HG03108 (cell line): ENCODE data around the gene CCDC15.

Experiments
- ATAC-seq: cut with Tn5 transposase; IDR thresholded peaks from one replicate; pipeline ENCODE4 v1.9.1; 2021; ENCODE audit warnings: moderate library complexity; ENCODE audit not compliant: unreplicated experiment

CCDC15 gene

DNA sequence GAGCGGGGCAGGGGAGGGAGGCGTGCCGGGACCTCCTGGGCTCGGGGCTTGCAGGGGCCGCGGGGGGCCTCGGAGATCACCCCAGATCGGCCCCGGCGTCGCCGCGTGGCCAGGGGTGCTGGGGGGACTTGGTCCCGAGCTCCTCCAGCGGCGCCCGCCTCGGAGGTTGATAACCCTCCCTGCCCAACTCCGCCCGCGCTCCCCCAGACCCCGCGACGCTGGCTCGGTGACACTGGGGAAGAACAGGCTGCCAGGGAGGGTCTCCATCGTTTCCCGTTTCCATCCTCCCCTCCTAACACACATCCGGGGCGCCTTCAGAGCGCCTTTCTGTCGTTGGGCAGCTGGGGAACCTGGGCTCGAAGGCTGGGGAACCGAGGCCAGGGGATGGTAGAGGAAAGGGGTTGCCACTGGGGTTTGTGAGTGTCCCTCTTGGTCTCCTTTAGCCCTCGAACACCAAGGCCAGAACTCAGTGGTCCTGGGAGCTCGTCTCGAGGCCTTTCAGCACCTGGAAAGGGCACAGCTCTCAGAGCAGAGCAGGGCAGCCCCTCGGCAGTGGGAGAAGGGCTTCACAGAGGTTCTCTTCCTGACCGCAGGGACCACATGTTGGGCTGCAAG is 109.5 kb downstream of the CCDC15 start:
- peak; percentile 9 for ATAC-seq

DNA sequence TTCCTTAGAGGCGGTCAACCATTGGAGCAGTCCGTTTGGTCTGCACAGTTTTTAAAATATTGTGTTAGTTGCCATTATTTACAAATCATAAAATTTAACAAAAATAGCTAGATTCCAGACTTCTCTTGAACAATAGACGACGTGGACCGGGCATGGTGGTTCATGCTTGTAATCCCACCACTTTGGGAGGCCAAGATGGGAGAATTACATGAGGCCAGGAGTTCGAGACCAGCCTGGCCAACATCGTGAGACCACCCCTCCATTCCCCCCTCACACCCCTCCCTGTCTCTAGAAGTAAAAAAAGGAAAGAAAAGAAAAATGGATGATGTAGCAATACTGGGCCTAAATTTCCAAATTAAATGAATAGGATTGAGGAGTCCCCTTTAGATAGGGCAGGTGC is 110.1 kb downstream of the CCDC15 start:
- ATAC-seq: no peak

DNA sequence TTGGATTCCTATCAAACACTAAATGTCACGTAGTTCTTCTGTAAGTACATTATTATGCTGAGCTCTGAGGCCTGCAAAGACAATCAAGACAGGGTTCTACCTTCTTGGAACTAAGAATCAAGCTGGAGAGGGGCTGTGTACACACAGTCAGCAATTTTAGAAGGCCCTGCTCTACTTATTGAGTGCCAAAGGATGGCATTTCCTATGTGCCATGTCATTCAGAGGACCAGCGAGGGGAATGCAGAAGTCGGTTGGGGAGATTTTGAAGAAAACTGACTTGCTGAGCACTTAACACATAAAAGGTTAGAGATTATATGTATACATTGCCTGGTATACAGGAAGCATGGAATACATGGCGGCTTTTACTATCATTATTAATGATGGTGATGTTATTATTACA is 114.4 kb downstream of the CCDC15 start:
- no peak for ATAC-seq

DNA sequence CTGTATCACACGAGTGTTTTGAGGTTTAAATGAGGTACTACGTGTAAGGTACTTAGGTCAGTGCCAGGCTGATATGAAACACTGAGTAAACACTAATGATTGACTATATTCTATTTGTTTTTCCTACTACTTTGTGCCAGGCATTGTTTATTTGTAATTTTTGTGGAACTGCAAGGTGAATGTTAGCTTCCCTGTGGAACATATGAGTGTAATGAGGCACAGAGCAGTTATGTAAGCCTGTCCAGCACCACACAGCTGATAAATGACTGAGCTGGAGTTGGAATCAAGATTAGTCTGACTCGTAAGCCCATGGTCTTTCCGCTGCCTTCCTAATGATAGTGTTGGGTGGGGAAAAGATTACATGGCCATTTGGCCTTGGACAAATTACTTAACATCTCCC is 115.0 kb downstream of the CCDC15 start:
- no peak for ATAC-seq

DNA sequence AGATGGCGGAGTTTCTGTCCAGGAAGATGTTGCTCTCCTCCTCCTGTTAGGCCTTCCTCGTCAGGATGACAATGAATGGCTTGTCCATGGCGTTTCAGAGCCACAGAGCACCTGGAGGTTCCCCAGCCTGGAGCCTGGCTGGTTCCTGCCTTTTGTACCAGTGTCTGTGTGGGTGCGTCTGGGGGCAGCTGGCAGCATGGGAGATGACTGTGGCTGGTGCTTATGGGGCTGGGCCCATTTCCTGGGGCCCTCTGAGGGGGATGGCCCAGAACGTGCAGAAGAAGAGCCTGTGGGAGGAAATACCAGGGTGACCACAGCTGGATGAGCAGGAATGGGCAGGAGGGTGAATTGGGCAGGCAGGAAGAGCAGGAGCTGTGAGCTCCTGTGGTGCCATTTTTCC is 115.8 kb downstream of the CCDC15 start:
- ATAC-seq: no peak

DNA sequence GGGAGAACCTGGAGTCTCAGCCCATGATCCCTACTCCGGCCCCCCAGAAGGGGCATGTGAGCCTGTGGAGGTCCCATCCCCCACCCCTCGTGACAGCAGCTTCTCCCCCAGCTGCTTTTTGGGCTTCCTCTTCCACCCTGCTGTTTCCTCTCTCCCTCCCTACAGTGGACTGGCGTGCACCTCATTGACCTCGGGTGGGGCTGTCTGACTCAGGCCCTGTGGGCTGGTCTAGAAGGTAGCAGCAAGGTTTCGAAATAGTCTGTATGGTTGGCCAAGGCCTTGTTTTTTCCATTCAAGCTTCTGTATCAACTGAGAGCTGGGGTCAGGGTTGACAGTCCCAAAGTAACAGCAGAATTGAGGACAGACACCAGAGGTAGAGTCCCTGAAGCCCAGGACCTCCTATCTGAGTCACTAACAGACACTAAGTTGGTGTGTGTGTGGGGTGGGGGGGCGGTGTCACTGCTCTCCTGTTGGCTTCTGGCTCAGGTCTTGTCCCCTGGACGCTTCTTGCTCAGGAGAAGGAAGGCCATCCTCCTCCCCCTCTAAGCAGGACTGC is 116.8 kb downstream of the CCDC15 start:
- ATAC-seq: peak; percentile 69

DNA sequence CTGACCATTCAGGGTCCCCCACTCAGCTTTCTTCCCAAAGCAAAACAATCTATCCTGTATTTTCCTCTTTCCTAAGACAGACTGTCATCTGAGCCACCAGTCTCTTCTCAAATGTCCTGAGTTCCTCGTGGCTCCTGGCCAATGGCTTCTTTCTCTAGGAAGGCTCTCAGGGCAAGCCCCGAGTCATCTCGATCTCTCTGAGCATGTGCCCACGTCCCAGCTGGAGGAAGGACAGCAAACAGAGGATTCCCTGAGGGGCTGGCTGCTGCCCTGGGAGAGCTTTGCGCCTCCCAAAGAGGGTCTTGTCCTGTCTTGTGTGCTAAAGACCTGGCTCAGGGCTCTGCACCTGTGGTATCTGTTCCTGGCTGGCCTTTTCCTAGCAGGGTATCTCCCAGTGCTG is 117.4 kb downstream of the CCDC15 start:
- ATAC-seq: no peak

DNA sequence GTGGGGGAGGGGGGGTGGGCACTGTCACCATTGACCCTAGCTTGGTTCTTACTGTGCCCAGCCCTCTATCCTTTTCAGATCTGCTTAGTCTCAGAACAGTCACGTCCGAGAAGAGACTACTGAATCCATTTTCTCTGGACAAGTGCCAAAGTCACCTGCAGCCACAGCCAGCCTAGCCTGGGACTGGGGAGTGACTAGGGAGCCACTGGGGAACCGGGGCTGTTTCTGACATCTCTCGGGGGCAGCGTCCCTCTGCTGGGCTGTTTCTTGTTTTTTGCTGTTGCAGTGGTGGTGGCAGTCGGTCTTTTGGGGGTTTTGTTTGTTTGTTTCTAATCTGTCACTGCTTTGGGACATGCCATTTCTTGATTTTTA is 117.8 kb downstream of the CCDC15 start:
- ATAC-seq: no peak

DNA sequence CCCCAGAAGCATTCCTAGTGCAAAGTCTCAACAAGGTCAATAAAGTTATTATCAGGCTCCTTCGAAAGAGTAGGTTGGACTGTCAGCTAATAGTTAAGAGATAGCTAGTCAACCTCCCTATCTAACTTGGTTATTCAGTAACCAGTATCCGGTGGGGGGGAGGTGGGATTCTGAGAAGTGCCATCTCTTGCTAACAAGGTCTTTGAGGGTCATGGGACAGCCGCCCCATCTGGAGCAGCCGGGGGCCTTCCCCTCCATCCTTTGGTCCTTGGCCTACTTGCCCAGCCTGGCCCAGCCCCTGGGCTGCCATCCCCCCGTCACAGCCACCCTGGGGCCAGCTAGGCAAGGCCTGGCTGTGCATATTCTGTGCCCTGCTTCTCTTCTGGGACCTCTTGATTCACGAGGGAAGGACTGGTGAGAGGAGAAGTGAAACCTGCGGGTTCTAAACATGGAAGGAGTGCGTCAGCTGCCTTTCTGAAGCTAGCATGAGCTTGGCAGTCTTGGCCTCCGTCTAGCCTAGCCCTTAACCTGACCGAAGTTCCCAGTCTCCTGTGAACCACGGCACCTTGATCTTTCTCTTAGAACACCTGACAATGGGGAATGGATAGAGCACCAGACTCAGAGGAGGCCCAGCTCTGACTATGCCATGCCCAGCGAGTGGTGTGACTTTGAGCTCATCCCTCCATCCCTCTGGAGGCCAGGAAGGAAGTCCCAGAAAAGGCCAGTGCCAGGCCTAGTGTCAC is 118.4 kb downstream of the CCDC15 start:
- peak; percentile 77 for ATAC-seq

DNA sequence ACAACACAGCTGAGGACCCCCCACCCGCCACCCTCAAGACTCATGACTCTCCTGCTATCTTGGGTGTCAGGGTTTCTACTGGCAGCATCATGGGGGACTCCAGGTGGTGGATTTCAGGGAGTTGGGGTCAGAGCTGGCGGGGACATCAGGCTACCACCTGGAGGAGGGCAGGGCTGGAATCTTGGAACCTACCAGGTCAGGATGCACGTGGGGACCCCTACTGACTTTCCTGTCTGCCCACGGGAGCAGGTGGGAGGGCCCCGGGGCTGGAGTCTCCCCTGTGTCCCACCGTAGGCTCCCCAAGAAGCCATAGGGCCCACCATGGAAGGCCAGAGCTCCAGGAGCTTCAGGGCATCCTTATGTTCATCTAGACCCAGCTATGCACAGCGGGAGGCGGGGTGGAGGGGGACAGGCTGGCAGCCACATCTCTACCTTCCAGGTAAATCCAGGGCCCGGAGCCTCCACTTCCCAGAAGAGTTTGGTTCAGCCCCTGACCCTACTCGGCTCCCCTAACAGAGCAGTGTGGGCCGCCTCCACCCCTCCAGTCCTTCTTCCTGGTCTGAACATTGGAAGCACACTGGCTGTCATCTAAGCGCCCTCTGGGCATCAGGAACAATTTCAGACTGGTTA is 119.1 kb downstream of the CCDC15 start:
- no peak for ATAC-seq

DNA sequence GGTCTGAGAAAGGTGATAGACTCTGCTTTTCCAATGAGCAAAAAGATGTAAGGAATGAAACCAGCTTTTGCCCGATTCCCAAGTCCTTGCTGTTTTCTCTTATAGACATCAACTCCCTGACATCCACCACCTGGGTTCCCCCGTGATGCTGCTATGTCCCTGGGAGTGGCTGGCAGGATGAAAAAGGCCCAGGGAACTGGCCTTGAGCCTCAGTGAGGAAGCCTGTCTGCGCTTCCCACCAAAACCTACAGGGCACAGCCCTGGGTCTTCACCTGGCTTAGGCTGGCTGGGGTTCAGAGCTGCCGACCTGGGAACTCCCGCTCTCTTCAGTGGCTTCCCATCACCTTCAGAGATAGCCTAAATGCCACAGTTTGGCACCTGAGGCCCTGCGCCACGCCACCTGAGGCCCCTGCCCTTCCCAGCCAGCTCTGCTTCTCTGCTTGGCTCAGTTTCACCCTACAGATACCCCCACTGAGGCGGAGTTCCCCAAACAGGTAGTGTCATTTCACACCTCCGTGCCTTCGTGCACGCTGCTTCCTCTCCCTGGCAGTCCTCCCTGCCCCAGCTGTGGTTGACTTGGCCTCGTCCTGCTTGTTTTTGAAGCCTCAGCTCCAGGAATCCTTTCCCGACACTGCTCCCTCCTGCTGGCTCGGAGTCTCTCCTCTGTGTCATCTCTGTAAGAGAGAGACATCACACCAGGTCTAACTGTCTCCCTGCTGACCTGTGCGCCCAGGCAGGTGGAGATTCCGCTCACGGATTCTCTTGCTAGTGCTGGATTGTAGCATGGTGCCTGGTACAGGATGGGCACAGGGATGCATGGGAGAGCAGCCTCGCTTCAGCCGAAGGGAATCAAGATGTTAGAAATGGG is 119.8 kb downstream of the CCDC15 start:
- no peak for ATAC-seq

DNA sequence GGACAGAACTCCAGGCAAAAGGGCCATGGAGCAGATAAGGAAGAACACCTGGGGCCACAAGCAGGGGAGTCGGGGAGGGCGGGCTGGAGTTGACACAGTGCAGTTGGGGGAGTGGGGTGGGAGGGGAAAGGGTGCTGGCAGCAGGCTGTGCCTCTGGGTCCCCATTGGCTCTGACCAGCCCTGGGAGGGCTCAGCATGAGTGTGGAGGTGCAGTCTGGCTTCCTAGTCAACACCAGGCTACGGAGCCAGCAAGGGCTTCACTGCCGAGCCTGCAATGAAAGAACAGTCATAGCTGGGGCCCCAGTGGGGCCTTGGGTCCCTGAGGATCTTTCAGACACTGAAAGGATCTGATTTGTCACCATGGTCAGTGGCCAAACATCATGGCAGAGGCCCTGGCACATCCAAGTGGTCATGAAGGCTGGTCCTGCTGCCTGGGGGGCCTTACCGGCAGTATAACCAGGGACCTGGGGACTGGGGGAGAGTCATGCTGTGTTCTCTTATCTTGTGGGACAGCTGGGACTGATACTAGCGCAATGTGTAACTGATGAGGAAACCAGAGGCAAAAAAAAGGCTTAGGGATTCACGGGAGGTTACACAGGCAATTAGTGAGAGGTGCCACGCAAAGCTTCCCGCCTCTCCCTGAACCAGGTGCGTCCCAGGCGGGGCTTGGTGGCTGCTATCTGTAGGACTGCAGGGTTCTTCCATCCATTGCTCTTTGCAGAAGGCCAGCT is 120.7 kb downstream of the CCDC15 start:
- ATAC-seq: no peak

DNA sequence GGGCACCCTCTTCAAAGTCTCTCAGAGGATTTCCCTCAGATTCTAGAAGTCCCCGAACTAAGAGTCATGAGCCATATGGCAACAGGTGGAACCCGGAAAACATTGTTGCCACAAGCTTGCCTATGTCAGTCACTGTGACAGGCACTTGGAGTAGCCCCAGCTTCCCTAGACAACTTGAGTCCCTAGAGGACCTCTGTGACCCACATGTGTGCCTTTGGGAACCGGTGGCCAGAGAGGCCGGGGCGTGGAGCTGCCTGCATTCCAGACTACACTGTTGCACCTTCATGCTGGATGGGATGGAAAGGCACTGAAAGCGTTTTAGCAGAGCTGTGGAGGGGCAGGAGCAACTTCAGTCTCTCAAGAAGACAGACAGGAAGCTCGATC is 121.2 kb downstream of the CCDC15 start:
- no peak for ATAC-seq

DNA sequence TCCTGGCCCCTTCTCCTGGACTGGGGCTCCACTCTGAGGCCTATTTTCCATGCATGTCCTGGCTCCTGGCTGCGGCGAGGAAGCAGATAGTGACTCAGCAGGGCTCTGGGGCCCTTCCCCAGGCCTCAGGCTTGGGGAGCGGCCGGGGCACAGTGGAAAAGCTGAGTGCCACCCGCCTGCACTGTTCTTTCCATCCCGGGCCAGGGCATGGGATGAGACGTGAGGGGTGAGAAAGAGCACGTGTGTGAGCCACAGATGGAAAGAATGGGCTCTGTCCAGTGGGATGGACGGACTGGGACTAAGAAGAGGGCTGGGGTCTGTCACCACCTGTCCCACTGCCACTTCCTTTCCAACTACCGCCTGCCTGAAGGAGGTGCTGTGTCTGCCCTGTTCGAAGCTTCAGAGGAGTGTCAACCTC is 121.9 kb downstream of the CCDC15 start:
- ATAC-seq: no peak

DNA sequence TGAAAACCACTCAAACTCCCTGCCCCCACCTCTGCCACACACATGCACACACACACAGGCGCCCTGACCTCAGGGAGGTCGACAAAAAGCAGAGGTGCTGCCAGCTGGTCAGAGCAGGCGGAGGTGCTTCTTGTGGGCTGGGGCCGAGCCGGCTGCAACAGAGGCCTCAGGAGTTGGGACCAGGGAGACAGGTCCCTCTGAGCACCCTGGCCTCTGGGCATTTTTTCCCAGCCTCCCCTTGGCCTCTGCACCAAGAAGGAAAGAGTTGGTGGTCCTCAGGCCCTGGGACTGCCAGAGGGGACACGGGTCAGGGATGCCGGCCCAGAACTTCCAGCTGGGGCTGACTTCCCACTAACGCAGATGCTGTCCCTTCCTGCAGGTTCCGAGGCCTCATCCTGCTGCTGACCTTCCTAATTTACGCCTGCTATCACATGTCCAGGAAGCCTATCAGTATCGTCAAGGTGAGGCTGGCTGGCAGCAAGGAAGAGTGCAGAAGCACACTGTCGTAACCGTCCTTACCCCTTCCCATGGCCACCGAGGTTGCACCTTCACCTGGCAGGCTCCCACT is 122.5 kb downstream of the CCDC15 start:
- no peak for ATAC-seq

DNA sequence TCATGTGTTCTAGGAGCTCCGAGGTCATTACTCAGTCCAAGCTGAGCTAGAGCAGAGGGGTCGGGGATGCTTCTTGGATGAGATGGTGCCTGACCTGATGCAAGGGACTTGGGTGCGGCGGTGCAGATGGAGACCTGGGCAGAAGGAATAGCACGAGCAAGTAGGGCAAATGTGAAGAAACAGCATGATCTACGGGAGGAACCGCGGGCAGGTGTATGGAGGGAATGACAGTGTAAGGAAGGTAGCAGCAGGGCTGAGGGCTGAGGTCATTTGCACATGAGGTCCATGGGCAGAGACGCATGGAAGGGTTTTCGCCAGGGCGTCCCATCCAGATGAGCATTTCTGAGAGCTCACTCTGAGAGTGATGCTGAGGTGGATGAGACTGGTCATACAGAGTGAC is 124.0 kb downstream of the CCDC15 start:
- no peak for ATAC-seq

DNA sequence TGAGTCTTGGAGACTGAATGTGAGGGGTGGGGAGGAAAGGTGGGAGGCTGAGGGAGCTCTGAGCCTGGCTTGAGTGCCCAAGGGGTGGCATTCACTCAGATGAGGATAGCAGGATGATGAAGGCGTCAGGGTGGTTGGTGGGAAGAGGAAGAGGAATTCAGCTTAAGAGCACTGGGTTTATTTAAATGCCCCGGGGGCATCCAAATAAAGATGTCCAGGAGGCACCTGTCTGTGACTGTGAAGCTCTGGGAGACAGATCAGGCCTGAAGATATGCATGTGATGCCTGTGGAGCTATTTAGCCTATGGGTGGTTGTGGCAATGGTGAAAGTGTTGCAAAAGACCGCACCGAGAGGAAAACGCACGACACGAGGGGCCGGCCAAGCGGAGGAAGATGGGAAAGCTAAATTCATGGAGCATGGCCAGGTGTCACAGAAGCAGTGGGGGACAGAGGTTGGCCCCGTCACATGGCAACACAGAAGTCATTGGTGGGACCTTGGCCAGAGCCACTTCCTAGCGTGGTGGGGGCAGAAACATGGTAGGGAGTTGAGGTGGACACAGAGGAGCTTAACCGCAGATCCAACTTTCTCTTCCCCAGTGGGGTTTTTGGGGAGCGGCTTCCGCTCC is 124.6 kb downstream of the CCDC15 start:
- ATAC-seq: no peak

DNA sequence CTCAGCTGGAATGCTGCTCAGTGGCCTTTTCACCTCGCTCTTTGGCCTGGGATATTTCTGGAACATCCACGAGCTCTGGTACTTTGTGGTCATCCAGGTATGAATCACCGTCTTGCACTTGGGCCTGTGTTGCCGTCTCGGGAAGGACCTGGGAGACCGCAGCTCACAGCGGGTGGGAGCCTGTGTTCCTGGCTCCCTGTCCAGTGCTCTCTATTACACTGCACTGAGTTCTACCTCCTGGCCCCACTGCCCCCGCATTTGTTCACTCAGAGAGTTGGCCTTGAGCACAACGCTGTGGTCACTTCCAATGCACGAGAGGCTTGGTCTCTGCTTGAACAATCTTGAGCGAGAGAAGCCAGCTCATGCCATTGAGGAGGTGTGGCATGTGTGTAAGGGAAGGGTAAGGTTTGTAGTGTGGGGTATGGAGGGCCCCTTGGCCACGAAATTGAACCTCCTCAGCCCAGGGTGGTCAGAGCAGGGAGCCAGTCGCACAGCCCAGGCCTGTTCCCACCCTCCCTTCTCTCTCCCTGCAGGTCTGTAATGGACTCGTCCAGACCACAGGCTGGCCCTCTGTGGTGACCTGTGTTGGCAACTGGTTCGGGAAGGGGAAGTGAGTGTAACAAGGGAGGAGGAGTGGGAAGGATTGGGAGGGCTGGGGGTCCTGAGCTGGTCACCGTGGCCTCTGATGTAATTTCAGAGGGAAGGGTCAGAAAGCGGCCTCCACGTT is 125.3 kb downstream of the CCDC15 start:
- ATAC-seq: no peak

DNA sequence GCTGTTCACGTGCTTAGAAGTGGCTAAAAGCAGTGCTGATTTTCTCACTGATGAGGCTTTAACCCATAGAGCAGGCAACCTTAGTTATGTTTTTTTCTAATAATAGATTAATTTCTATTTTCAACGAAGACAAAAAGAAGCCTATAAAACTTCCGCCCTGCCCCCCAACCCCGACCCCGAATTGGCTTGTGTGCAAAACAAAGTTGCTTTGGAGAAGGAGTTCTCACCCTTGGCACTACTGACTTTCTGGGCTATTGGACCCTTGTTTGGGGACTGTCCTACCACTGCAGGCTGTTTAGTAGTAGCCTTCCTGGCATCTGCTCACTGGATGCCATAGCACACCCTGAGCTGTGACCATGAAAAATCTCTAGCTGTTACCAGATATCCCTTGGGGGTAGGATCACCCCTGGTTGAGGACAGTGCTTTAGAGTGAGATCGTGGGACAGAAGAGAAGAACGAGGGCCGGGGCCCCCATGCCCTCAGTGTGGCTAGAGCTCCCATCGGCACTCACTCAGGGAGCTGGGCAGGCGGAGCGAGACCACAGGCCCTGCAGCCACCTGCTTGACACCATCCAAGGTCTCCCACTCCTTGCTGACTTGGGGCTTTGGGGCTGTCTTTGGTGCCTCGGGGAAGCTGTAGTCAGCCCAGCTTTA is 126.0 kb downstream of the CCDC15 start:
- ATAC-seq: no peak
